Cardiac muscle cell (in vitro differentiated cells and primary cell): ENCODE measurements around the gene SPP2. TPM values are rescaled to one million over a fixed set of nuclear protein-coding genes. Genes with fewer than 3 reads are reported as not detected.
A peak's percentile ranks its signal among the peaks of the same experiment; 100 is the strongest.

Source experiments
- DNase-seq, 2 donors: peaks; one replicate each; pipeline versions ENCODE4 v3.0.0 to v3.0.0-alpha.2; 2010 to 2017; ENCODE audit warnings: low read depth in 1 of 2, low spot score in 1 of 2
- H3K27ac ChIP-seq: fragments of 200-600 bp; sonication (generic); 2 replicates; pipeline ENCODE4 v1.5.1; 2016
- H3K27me3 ChIP-seq: fragments of 200-600 bp; sonication (generic); 2 replicates; pipeline ENCODE4 v1.6.0; 2016; ENCODE audit warnings: control low read depth
- H3K36me3 ChIP-seq: fragments of 200-600 bp; sonication (generic); 2 replicates; pipeline ENCODE4 v1.5.1; 2016; ENCODE audit warnings: control low read depth
- H3K4me1 ChIP-seq: fragments of 200-600 bp; sonication (generic); 2 replicates; pipeline ENCODE4 v1.8.1; 2017; ENCODE audit warnings: low read depth, mild to moderate bottlenecking, mixed run types
- H3K4me3 ChIP-seq: fragments of 200-600 bp; sonication (generic); 2 replicates; pipeline ENCODE4 v1.5.1; 2016; ENCODE audit warnings: mild to moderate bottlenecking
- H3K9me3 ChIP-seq: fragments of 200-600 bp; sonication (generic); 2 replicates; pipeline ENCODE4 v1.5.1; 2017; ENCODE audit warnings: low read depth, mild to moderate bottlenecking, control low read depth
- CTCF ChIP-seq: IDR thresholded peaks from 2 replicates; pipeline ENCODE4 v1.5.1; 2012; ENCODE audit warnings: low read depth, mild to moderate bottlenecking, low read length
- polyA plus RNA-seq: library from polyadenylated mRNA; unstranded; fragments of >200 nt; fragmentation: Nextera tagmentation; extraction: Ambion mirVana; gene quantifications from 2 replicates; pipeline ENCODE4 v1.2.1, GENCODE V29; 2016
- total RNA-seq: library from RNA; depleted of rRNA; stranded (reverse); fragments of >200 nt; gene quantifications from 2 replicates; pipeline ENCODE4 v1.2.3, GENCODE V29; 2016

Gene SPP2
- total and polyA plus RNA-seq, 2 experiments from 2014 or later = not detected

GRCh38 chr2:234038076-234038802 lies 12.3 kb upstream of the SPP2 start:
- Histone ChIP-seq H3K4me3 (no peak overlapping the region), H3K9me3 (no peaks in the 10 kb centered on the region), H3K36me3 (no peaks in the 10 kb centered on the region), H3K27ac (no peak overlapping the region), H3K27me3 (peaks cover 15% of the 10 kb centered on the region), H3K4me1 (no peaks in the 10 kb centered on the region)
- no peak for DNase-seq
- TF ChIP-seq CTCF = no peak

- Histone ChIP-seq H3K27me3 (peaks cover 18% of the 10 kb centered on the region), H3K4me3 (no peak overlapping the region), H3K9me3 (no peaks in the 10 kb centered on the region), H3K4me1 (no peaks in the 10 kb centered on the region), H3K27ac (no peak overlapping the region), H3K36me3 (no peaks in the 10 kb centered on the region)
- DNase-seq = peak in 1 of 2 donors; percentile 64
- TF ChIP-seq CTCF = no peak
Measured at GRCh38 chr2:234044157-234044556, 6.3 kb upstream of the SPP2 start.

- Histone ChIP-seq H3K27me3 (peaks cover 18% of the 10 kb centered on the region), H3K36me3 (no peaks in the 10 kb centered on the region), H3K9me3 (no peaks in the 10 kb centered on the region), H3K4me1 (no peaks in the 10 kb centered on the region), H3K27ac (no peak overlapping the region), H3K4me3 (no peak overlapping the region)
- no peak for DNase-seq
- TF ChIP-seq CTCF = no peak
Measured at GRCh38 chr2:234046521-234046920, 4.0 kb upstream of the SPP2 start.

- peaks cover 11% of the 10 kb centered on the region for H3K27me3 ChIP-seq
- no peak for DNase-seq
- no peak overlapping the region for H3K27ac ChIP-seq
- no peaks in the 10 kb centered on the region for H3K4me1 ChIP-seq
- H3K9me3 ChIP-seq = no peaks in the 10 kb centered on the region
- H3K36me3 ChIP-seq = no peaks in the 10 kb centered on the region
- TF ChIP-seq CTCF = no peak
- no peak overlapping the region for H3K4me3 ChIP-seq
Measured at GRCh38 chr2:234047361-234047760, 3.1 kb upstream of the SPP2 start.

- no peak overlapping the region for H3K4me3 ChIP-seq
- no peaks in the 10 kb centered on the region for H3K9me3 ChIP-seq
- TF ChIP-seq CTCF = no peak
- H3K27me3 ChIP-seq = peaks cover 4% of the 10 kb centered on the region
- no peak overlapping the region for H3K27ac ChIP-seq
- no peak for DNase-seq
- no peaks in the 10 kb centered on the region for H3K4me1 ChIP-seq
- H3K36me3 ChIP-seq = no peaks in the 10 kb centered on the region
Measured at GRCh38 chr2:234048049-234048448, 2.5 kb upstream of the SPP2 start.
